H9 (cell line): ENCODE results near the gene ANKRD65. TPM values are rescaled to one million over a fixed set of nuclear protein-coding genes. Genes with fewer than 3 reads are reported as not detected.

Experiments
- DNase-seq: peaks from one replicate; pipeline ENCODE4 v3.0.0-alpha.2; 2017
- H2AFZ ChIP-seq: one replicate; pipeline ENCODE4 v1.6.1; 2013; ENCODE audit warnings: mild to moderate bottlenecking, low read length, control low read depth, moderate library complexity
- H2AK5ac ChIP-seq: 2 replicates; pipeline ENCODE4 v1.6.1; 2013; ENCODE audit warnings: low read length, control low read depth, mixed read lengths; ENCODE audit not compliant: insufficient read length
- H2BK120ac ChIP-seq: one replicate; pipeline ENCODE4 v1.6.1; 2013; ENCODE audit warnings: low read depth, mild to moderate bottlenecking, low read length, control low read depth, inconsistent platforms; ENCODE audit not compliant: poor library complexity, severe bottlenecking
- H2BK12ac ChIP-seq: 2 replicates; pipeline ENCODE4 v1.6.1; 2013; ENCODE audit warnings: low read length, control low read depth, mixed read lengths, low read depth; ENCODE audit not compliant: insufficient read length
- H2BK15ac ChIP-seq: 2 replicates; pipeline ENCODE4 v1.6.1; 2013; ENCODE audit warnings: low read depth, low read length, control low read depth
- H2BK20ac ChIP-seq: one replicate; pipeline ENCODE4 v1.6.1; 2013; ENCODE audit warnings: low read depth, mild to moderate bottlenecking, low read length, control low read depth, inconsistent platforms; ENCODE audit not compliant: poor library complexity, severe bottlenecking
- H2BK5ac ChIP-seq: 2 replicates; pipeline ENCODE4 v1.6.1; 2013; ENCODE audit warnings: low read length, control low read depth, mixed read lengths; ENCODE audit not compliant: insufficient read length
- H3K14ac ChIP-seq: 2 replicates; pipeline ENCODE4 v1.6.1; 2013; ENCODE audit warnings: low read length, control low read depth; ENCODE audit not compliant: insufficient read depth
- H3K18ac ChIP-seq: 2 replicates; pipeline ENCODE4 v1.6.1; 2013; ENCODE audit warnings: low read depth, mild to moderate bottlenecking, mixed read lengths, low read length, control low read depth; ENCODE audit not compliant: insufficient read length
- H3K23ac ChIP-seq: 2 replicates; pipeline ENCODE4 v1.6.1; 2013; ENCODE audit warnings: low read length, control low read depth, mixed read lengths, low read depth; ENCODE audit not compliant: insufficient read length
- H3K23me2 ChIP-seq: 2 replicates; pipeline ENCODE4 v1.6.1; 2013; ENCODE audit warnings: low read depth, mild to moderate bottlenecking, mixed read lengths, low read length, control low read depth; ENCODE audit not compliant: insufficient read length, poor library complexity, severe bottlenecking
- H3K27ac ChIP-seq: 2 replicates; pipeline ENCODE4 v1.5.1; 2013; ENCODE audit warnings: low read length, control low read depth, mixed read lengths, low read depth; ENCODE audit not compliant: insufficient read length
- H3K27me3 ChIP-seq: 2 replicates; pipeline ENCODE4 v1.6.1; 2013; ENCODE audit warnings: low read length, control low read depth, inconsistent platforms; ENCODE audit not compliant: insufficient read depth
- H3K4ac ChIP-seq: 2 replicates; pipeline ENCODE4 v1.6.1; 2013; ENCODE audit warnings: low read depth, mild to moderate bottlenecking, control low read depth, inconsistent platforms, low read length, moderate library complexity
- H3K4me1 ChIP-seq: 2 replicates; pipeline ENCODE4 v1.6.1; 2013; ENCODE audit warnings: low read length, control low read depth, inconsistent platforms; ENCODE audit not compliant: insufficient read depth
- H3K4me2 ChIP-seq: 2 replicates; pipeline ENCODE4 v1.6.1; 2013; ENCODE audit warnings: low read length, control low read depth, mixed read lengths; ENCODE audit not compliant: insufficient read length, insufficient read depth
- H3K56ac ChIP-seq: 2 replicates; pipeline ENCODE4 v1.6.1; 2013; ENCODE audit warnings: low read depth, mild to moderate bottlenecking, mixed read lengths, low read length, control low read depth; ENCODE audit not compliant: insufficient read length
- H3K79me1 ChIP-seq: 2 replicates; pipeline ENCODE4 v1.6.1; 2013; ENCODE audit warnings: low read depth, mild to moderate bottlenecking, moderate library complexity, low read length, control low read depth, inconsistent platforms; ENCODE audit not compliant: insufficient read depth, poor library complexity, severe bottlenecking
- H3K79me2 ChIP-seq: 2 replicates; pipeline ENCODE4 v1.6.1; 2013; ENCODE audit warnings: low read length, control low read depth, inconsistent platforms; ENCODE audit not compliant: insufficient read depth
- H3K9ac ChIP-seq: 2 replicates; pipeline ENCODE4 v1.6.1; 2013; ENCODE audit warnings: low read length, control low read depth, mixed read lengths; ENCODE audit not compliant: insufficient read length; ENCODE audit errors: extremely low read depth
- H3K9me3 ChIP-seq: one replicate; pipeline ENCODE4 v1.6.1; 2013; ENCODE audit warnings: low read depth, low read length, inconsistent platforms; ENCODE audit not compliant: control insufficient read depth
- H3T11ph ChIP-seq: one replicate; pipeline ENCODE4 v1.6.1; 2013; ENCODE audit warnings: mild to moderate bottlenecking, low read length, control low read depth, inconsistent platforms
- H4K20me1 ChIP-seq: one replicate; pipeline ENCODE4 v1.6.1; 2013; ENCODE audit not compliant: control insufficient read depth, insufficient read length, insufficient read depth
- H4K5ac ChIP-seq: 2 replicates; pipeline ENCODE4 v1.6.1; 2013; ENCODE audit warnings: low read depth, mild to moderate bottlenecking, mixed read lengths, low read length, control low read depth; ENCODE audit not compliant: insufficient read length
- H4K8ac ChIP-seq: replicated peaks from 2 replicates; pipeline ENCODE4 v1.6.1; 2013; ENCODE audit warnings: low read length, control low read depth, mixed read lengths, low read depth; ENCODE audit not compliant: insufficient read length
- H4K91ac ChIP-seq: 2 replicates; pipeline ENCODE4 v1.6.1; 2013; ENCODE audit warnings: low read depth, mild to moderate bottlenecking, moderate library complexity, mixed read lengths, low read length, control low read depth; ENCODE audit not compliant: insufficient read length
- H3K27ac Mint-ChIP-seq, 3 experiments: 2 replicates in 2 of 3; 3 replicates in 1 of 3; pipeline ENCODE4 v1.8.0; 2020 to 2021; ENCODE audit warnings: mixed read lengths in 3 of 3, mild to moderate bottlenecking in 1 of 3, moderate library complexity in 1 of 3
- H3K27me3 Mint-ChIP-seq: 2 replicates; pipeline ENCODE4 v1.8.0; 2021; ENCODE audit warnings: low read depth, mild to moderate bottlenecking, moderate library complexity, mixed read lengths
- H3K36me3 Mint-ChIP-seq, 3 experiments: 2 replicates in 2 of 3; 3 replicates in 1 of 3; pipeline ENCODE4 v1.8.0; 2020 to 2021; ENCODE audit warnings: low read depth in 3 of 3, mixed read lengths in 3 of 3; ENCODE audit not compliant: insufficient read depth in 1 of 3
- H3K4me1 Mint-ChIP-seq, 2 experiments: 2 replicates each; pipeline ENCODE4 v1.8.0; 2020; ENCODE audit warnings: mixed read lengths in 2 of 2
- H3K4me3 Mint-ChIP-seq, 2 experiments: 2 replicates in 1 of 2; 3 replicates in 1 of 2; pipeline ENCODE4 v1.8.0; 2020 to 2021; ENCODE audit warnings: mild to moderate bottlenecking in 2 of 2, mixed read lengths in 2 of 2, moderate library complexity in 1 of 2
- H3K9me3 Mint-ChIP-seq, 2 experiments: 2 replicates in 1 of 2; 3 replicates in 1 of 2; pipeline ENCODE4 v1.8.0; 2020; ENCODE audit warnings: mild to moderate bottlenecking in 2 of 2, mixed read lengths in 2 of 2, moderate library complexity in 1 of 2
- CTCF ChIP-seq: fragments of 200-600 bp; sonication (generic); conservative IDR thresholded peaks from 3 replicates; pipeline ENCODE4 v1.8.0; 2021; ENCODE audit warnings: antibody characterized with exemption, mild to moderate bottlenecking
- WGBS: extraction: QIAGEN DNeasy Blood & Tissue Kit; methylation state at CpG from one replicate; pipeline ENCODE4 v1.1.7; 2013; ENCODE audit warnings: missing lambda C conversion rate, low lambda C conversion rate, mixed read lengths; ENCODE audit not compliant: insufficient read length; ENCODE audit errors: extremely low coverage; 5-methylcytosine and 5-hydroxymethylcytosine counted together
- total RNA-seq: library from RNA; stranded (reverse); gene quantifications from 2 replicates; pipeline ENCODE4 v1.2.1, GENCODE V29; 2021

The ANKRD65 gene
- total RNA-seq, 1 experiment from 2014 or later: 3.1 TPM

GRCh38 chr1:1427820-1428148 lies 6.7 kb upstream of the ANKRD65 start:
- Histone ChIP-seq H3K14ac (peak overlapping the region; percentile 80; the same call in 1 of the 2 replicates), H2BK120ac (no peak overlapping the region), H4K8ac (no peak overlapping the region), H3K56ac (no peak overlapping the region), H2BK5ac (no peak overlapping the region), H3K9ac (no peak overlapping the region), H3K4ac (no peak overlapping the region), H2BK12ac (no peak overlapping the region), H3K23me2 (peaks cover 3% of the 10 kb centered on the region), H3K79me1 (no peaks in the 10 kb centered on the region), H3K27ac (no peak overlapping the region), H4K91ac (no peak overlapping the region), H2AK5ac (no peak overlapping the region), H3K9me3 (no peaks in the 10 kb centered on the region), H3K18ac (no peak overlapping the region), H3K27me3 (no peaks in the 10 kb centered on the region), H4K5ac (no peak overlapping the region), H2BK20ac (no peak overlapping the region), H2BK15ac (no peak overlapping the region), H3K79me2 (no peaks in the 10 kb centered on the region), H3T11ph (no peak overlapping the region), H3K23ac (no peak overlapping the region), H4K20me1 (no peaks in the 10 kb centered on the region), H3K4me2 (no peak overlapping the region), H3K4me1 (peaks cover 3% of the 10 kb centered on the region; the same call in 1 of the 2 replicates), H2AFZ (no peak overlapping the region)
- H3K27ac Mint-ChIP-seq: no peak overlapping the region
- peaks cover 32 to 48% of the 10 kb centered on the region in 2 experiments for H3K4me1 Mint-ChIP-seq
- peaks cover 3 to 4% of the 10 kb centered on the region in 2 experiments; a peak in 4 of 5 replicates for H3K9me3 Mint-ChIP-seq
- no CpG with 5 or more reads among the region's 22 CpGs for WGBS
- H3K27me3 Mint-ChIP-seq: no peaks in the 10 kb centered on the region
- peaks cover 3 to 5% (median 4%) of the 10 kb centered on the region in 3 experiments; a peak in 6 of 7 replicates for H3K36me3 Mint-ChIP-seq
- 0 out of 5 replicates have a peak overlapping the region, but pooled peaks of 1 of the 2 experiments have one; percentile 31 for H3K4me3 Mint-ChIP-seq
- peak; percentile 33 for DNase-seq
- TF ChIP-seq CTCF: no peak
